HCT116 (cell line): ENCODE measurements around the gene SHKBP1. TPM values are rescaled to one million over a fixed set of nuclear protein-coding genes. Genes with fewer than 3 reads are reported as not detected.

ENCODE experiments used
- ATAC-seq: fragments of 200-7000 bp; cut with Tn5 transposase; 2 replicates; pipeline ENCODE4 v1.9.1; 2020; ENCODE audit warnings: mild to moderate bottlenecking, moderate library complexity
- BruUV-seq: library from RNA; stranded (reverse); fragments of 400-500 nt; replicated peaks from 2 replicates; lab custom pipeline; 2021; lab: Mats Ljungman, UMichigan
- CTCF ChIA-PET: fragments of 300-600 bp; sonication (Branson Sonifier 250); formaldehyde crosslinking; loops from one replicate; lab custom pipeline; 2021; ENCODE audit warnings: antibody characterized with exemption; lab: Charles Lee
- POLR2A ChIA-PET: fragments of 300-600, 350-600 bp; sonication (Branson Sonifier 250); formaldehyde crosslinking; loops from one replicate; lab custom pipeline; 2021; ENCODE audit warnings: antibody characterized with exemption; lab: Charles Lee
- RAD21 ChIA-PET, 2 experiments: fragments of 300-600 bp; sonication (Branson Sonifier 250); formaldehyde crosslinking; loops; one replicate each; lab custom pipeline; 2023; ENCODE audit warnings: low total read pairs in 2 of 2; ENCODE audit not compliant: uncharacterized antibody in 2 of 2, unreplicated experiment in 2 of 2, low non-redundant PET in 1 of 2; lab: Charles Lee
- DNase-seq: peaks from one replicate; pipeline ENCODE4 v3.0.0-alpha.2; 2010; ENCODE audit warnings: low read depth, low spot score
- H2AFZ ChIP-seq: fragments of 200-600 bp; shearing (Covaris generic), sonication (generic); 2 replicates; pipeline ENCODE4 v1.6.1; 2017; ENCODE audit warnings: low read depth, mixed run types, mixed read lengths, antibody characterized with exemption, low read length; ENCODE audit not compliant: poor library complexity, severe bottlenecking
- H3K27ac ChIP-seq: 2 replicates; pipeline ENCODE4 v1.5.1; 2012; ENCODE audit warnings: low read depth, low read length
- H3K27me3 ChIP-seq: fragments of 200-600 bp; sonication (generic); 2 replicates; pipeline ENCODE4 v1.6.1; 2016; ENCODE audit warnings: mixed run types, low read length, mixed read lengths; ENCODE audit not compliant: insufficient read depth
- H3K36me3 ChIP-seq, 2 experiments: fragments of 200-500 bp in 1 of 2; fragments of 200-600 bp in 1 of 2; sonication (Bioruptor generic) in 1 of 2; sonication (generic) in 1 of 2; 2 replicates each; pipeline versions ENCODE4 v1.5.1 to v1.6.1; 2014 to 2016; ENCODE audit warnings: low read length in 2 of 2, inconsistent platforms in 1 of 2, mixed read lengths in 1 of 2, mixed run types in 1 of 2; ENCODE audit not compliant: insufficient read depth in 2 of 2, control insufficient read depth in 1 of 2
- H3K4me1 ChIP-seq, 2 experiments: fragments of 200-600 bp in 1 of 2; sonication (generic) in 1 of 2; 2 replicates each; pipeline versions ENCODE4 v1.5.1 to v1.6.1; 2012 to 2017; ENCODE audit warnings: low read length in 2 of 2, inconsistent platforms in 1 of 2, mild to moderate bottlenecking in 1 of 2, mixed read lengths in 1 of 2, mixed run types in 1 of 2, moderate library complexity in 1 of 2; ENCODE audit not compliant: insufficient read depth in 2 of 2, control insufficient read depth in 1 of 2
- H3K4me2 ChIP-seq: fragments of 200-600 bp; sonication (generic); 2 replicates; pipeline ENCODE4 v1.6.1; 2017; ENCODE audit warnings: mixed run types, low read length, mixed read lengths
- H3K4me3 ChIP-seq, 2 experiments: fragments of 200-600 bp in 1 of 2; sonication (generic) in 1 of 2; replicated peaks in 1 of 2; 2 replicates each; pipeline ENCODE4 v1.5.1; 2011 to 2016; ENCODE audit warnings: low read length in 2 of 2, control low read depth in 1 of 2, low read depth in 1 of 2, mild to moderate bottlenecking in 1 of 2, mixed read lengths in 1 of 2, mixed run types in 1 of 2
- H3K79me2 ChIP-seq: fragments of 200-600 bp; sonication (generic); 2 replicates; pipeline ENCODE4 v1.6.1; 2017; ENCODE audit warnings: mild to moderate bottlenecking, mixed run types, low read length, moderate library complexity, mixed read lengths; ENCODE audit not compliant: insufficient read depth
- H3K9ac ChIP-seq: fragments of 200-600 bp; sonication (generic); 2 replicates; pipeline ENCODE4 v1.6.1; 2016; ENCODE audit warnings: low read length, mixed read lengths
- H3K9me2 ChIP-seq: fragments of 200-600 bp; sonication (generic), shearing (Covaris generic); 2 replicates; pipeline ENCODE4 v1.6.1; 2017; ENCODE audit warnings: mixed run types, mild to moderate bottlenecking, moderate library complexity; ENCODE audit not compliant: insufficient read depth
- H3K9me3 ChIP-seq, 2 experiments: fragments of 200-500 bp in 1 of 2; fragments of 200-600 bp in 1 of 2; sonication (Bioruptor generic) in 1 of 2; sonication (generic) in 1 of 2; 2 replicates each; pipeline ENCODE4 v1.6.1; 2014 to 2017; ENCODE audit warnings: low read length in 2 of 2, mixed read lengths in 2 of 2, inconsistent platforms in 1 of 2, low read depth in 1 of 2, mild to moderate bottlenecking in 1 of 2, mixed run types in 1 of 2, moderate library complexity in 1 of 2; ENCODE audit not compliant: control insufficient read depth in 1 of 2, insufficient read depth in 1 of 2
- H4K20me1 ChIP-seq: fragments of 200-600 bp; sonication (generic), shearing (Covaris generic); 2 replicates; pipeline ENCODE4 v1.6.1; 2017; ENCODE audit warnings: mixed run types, mild to moderate bottlenecking, moderate library complexity; ENCODE audit not compliant: insufficient read depth
- EGR1 ChIP-seq: IDR thresholded peaks from 2 replicates; pipeline ENCODE4 v1.6.1; 2012; ENCODE audit warnings: low read depth
- FOSL1 ChIP-seq: IDR thresholded peaks from 2 replicates; pipeline ENCODE4 v1.6.1; 2012; ENCODE audit warnings: low read depth
- MAX ChIP-seq: IDR thresholded peaks from 2 replicates; pipeline ENCODE4 v1.6.1; 2012
- POLR2AphosphoS5 ChIP-seq: IDR thresholded peaks from 2 replicates; pipeline ENCODE4 v1.6.1; 2011; ENCODE audit warnings: mild to moderate bottlenecking, low read depth, low read length, moderate library complexity
- REST ChIP-seq: IDR thresholded peaks from 2 replicates; pipeline ENCODE4 v1.6.1; 2012; ENCODE audit warnings: low read depth
- SP1 ChIP-seq: IDR thresholded peaks from 2 replicates; pipeline ENCODE4 v1.6.1; 2012; ENCODE audit warnings: low read depth
- TCF7L2 ChIP-seq: IDR thresholded peaks from 2 replicates; pipeline ENCODE4 v1.7.0; 2011; ENCODE audit warnings: borderline replicate concordance, inconsistent platforms; ENCODE audit not compliant: insufficient read depth, insufficient read length; ENCODE audit errors: extremely low read depth
- YY1 ChIP-seq: IDR thresholded peaks from 2 replicates; pipeline ENCODE4 v1.6.1; 2011; ENCODE audit warnings: low read length, low read depth, moderate library complexity, mild to moderate bottlenecking; ENCODE audit not compliant: insufficient replicate concordance; ENCODE audit errors: extremely low read depth
- intact Hi-C: fragments of 100-400 bp; cut with micrococcal nuclease; formaldehyde crosslinking; loops from 2 replicates; pipeline ENCODE4 v1.10.0; 2022
- total RNA-seq: library from RNA; stranded (reverse); gene quantifications from one replicate; pipeline ENCODE4 v1.2.1, GENCODE V29; 2021; ENCODE audit not compliant: unreplicated experiment

SHKBP1 gene
- total RNA-seq, 1 experiment from 2014 or later: 97.4 TPM

- TF ChIP-seq REST (no peak), FOSL1 (no peak)
Observed at GRCh38 chr19:40567750-40568494, 8.8 kb upstream of the SHKBP1 start (continued).

DNA sequence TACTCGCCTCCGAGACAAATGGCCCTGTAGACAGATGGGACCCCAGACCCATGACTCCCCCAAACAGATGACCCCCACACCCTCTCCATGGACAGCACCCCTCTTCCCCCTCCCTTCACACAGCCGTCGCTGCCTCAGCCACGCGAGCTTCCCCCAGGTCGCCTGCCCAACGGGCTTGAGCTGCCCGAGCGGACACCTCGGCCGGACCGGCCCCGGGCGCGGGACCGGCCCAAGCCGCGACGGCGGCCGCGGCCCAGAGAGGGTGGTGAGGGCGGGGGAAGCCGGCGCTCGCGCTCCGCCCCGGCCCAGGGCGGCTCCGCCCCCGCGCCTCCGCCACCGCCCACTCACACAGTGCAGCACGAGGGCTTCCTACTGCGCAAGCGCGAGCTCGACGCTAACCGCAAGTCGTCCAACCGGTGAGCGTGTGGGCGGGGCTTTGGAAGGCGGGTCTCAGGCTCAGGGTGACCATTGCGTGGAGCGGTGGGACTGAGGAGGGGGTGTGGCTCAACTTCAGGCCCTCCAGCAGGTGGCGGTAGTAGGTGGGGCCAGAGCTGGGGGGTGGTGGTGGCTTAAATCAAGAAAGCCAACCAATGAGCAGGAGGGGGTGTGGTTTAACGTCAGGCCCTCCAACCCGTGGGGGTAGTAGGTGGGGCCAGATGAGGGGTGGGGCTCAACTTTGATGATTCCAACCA, 6.2 kb upstream of the SHKBP1 start:
- Histone ChIP-seq H4K20me1 (no peaks in the 10 kb centered on the region), H2AFZ (no peak overlapping the region), H3K27me3 (no peaks in the 10 kb centered on the region), H3K36me3 (no peaks in the 10 kb centered on the region), H3K9me2 (no peaks in the 10 kb centered on the region), H3K4me1 (peaks cover 6 to 23% of the 10 kb centered on the region in 2 experiments), H3K9ac (peak overlapping the region; percentile 78), H3K4me2 (peak overlapping the region; percentile 91), H3K27ac (peak overlapping the region; percentile 81), H3K79me2 (no peaks in the 10 kb centered on the region), H3K9me3 (no peaks in the 10 kb centered on the region), H3K4me3 (peak overlapping the region; percentile 52 to 62)
- ChIA-PET POLR2A (interaction anchor here (0.6 to 1.8 kb wide), 10 partner anchors 9 to 127 kb away, joined by 3 to 11 read pairs (median 3); no protein-coding TSS in a partner anchor), RAD21 (interaction anchor here (0.6 to 1.0 kb wide), 4 partner anchors 20 to 600 kb away, joined by 3 to 6 read pairs (median 4); partner anchors contain the start of gene PSMC4 (in 1 of the 2)), CTCF (interaction anchor here (1.0 to 1.7 kb wide), 10 partner anchors 21 to 107 kb away, joined by 3 to 13 read pairs (median 5); no protein-coding TSS in a partner anchor)
- no peak for TF ChIP-seq YY1
- peak; percentile 67 for TF ChIP-seq POLR2AphosphoS5
- peak; percentile 65 for TF ChIP-seq TCF7L2
- peak; percentile 98 for TF ChIP-seq EGR1
- TF ChIP-seq REST: no peak
- peak; percentile 89 for TF ChIP-seq SP1
- peak; percentile 63; the same call in 1 of the 2 replicates for TF ChIP-seq MAX
- peak; percentile 99 for DNase-seq
- intact Hi-C loops: no loop called here
- peak; percentile 93 for ATAC-seq
- no TSS peak for BruUV-seq
